Gastrocnemius medialis (tissue), 4 donors: ENCODE data around the gene ZNF92. TPM values are rescaled to one million over a fixed set of nuclear protein-coding genes. Genes with fewer than 3 reads are reported as not detected.
"Not testable (repeated sequence)": the region's sequence is repeated elsewhere in the genome, so short reads cannot be mapped to it uniquely, and the experiment has no call there.

Experiments used
- ATAC-seq, 2 donors: fragments of 150-250 bp; one replicate each; pipeline ENCODE4 v1.9.1; 2016
- DNase-seq, 2 donors: peaks; one replicate each; pipeline ENCODE4 v3.0.0-alpha.2; 2019
- H3K27ac ChIP-seq, 4 donors: fragments of 200-600 bp; sonication (generic); 1 replicate in 1 of 4; 2 replicates in 3 of 4; pipeline ENCODE4 v1.5.1; 2016 to 2018; ENCODE audit warnings: mild to moderate bottlenecking in 2 of 4, moderate library complexity in 1 of 4
- H3K27me3 ChIP-seq, 3 donors: fragments of 200-600 bp; sonication (generic) in 2 of 3; 1 replicate in 1 of 3; 2 replicates in 2 of 3; pipeline versions ENCODE4 v1.5.1 to v1.6.0; 2016 to 2019; ENCODE audit warnings: mild to moderate bottlenecking in 1 of 3, moderate library complexity in 1 of 3
- H3K36me3 ChIP-seq, 2 donors: fragments of 200-600 bp; sonication (generic) in 1 of 2; one replicate each; pipeline ENCODE4 v1.5.1; 2017 to 2018
- H3K4me1 ChIP-seq, 2 donors: fragments of 200-600 bp; sonication (generic) in 1 of 2; one replicate each; pipeline ENCODE4 v1.5.1; 2016 to 2017; ENCODE audit warnings: mild to moderate bottlenecking in 2 of 2
- H3K4me3 ChIP-seq, 4 donors: fragments of 200-600 bp; sonication (generic) in 3 of 4; 1 replicate in 1 of 4; 2 replicates in 3 of 4; pipeline ENCODE4 v1.5.1; 2016 to 2019; ENCODE audit warnings: mild to moderate bottlenecking in 2 of 4
- H3K9me3 ChIP-seq, 3 donors: fragments of 200-600 bp; sonication (generic) in 2 of 3; 1 replicate in 1 of 3; 2 replicates in 2 of 3; pipeline ENCODE4 v1.5.1; 2016 to 2019
- CTCF ChIP-seq, 5 experiments: fragments of 450-650 bp in 3 of 5; fragments of 200-600 bp in 2 of 5; sonication (generic) in 2 of 5; IDR thresholded peaks in 4 of 5; conservative IDR thresholded peaks in 1 of 5; 1 replicate in 4 of 5; 2 replicates in 1 of 5; pipeline ENCODE4 v1.5.1; 2016 to 2019; ENCODE audit warnings: antibody characterized with exemption in 5 of 5, mild to moderate bottlenecking in 3 of 5, moderate library complexity in 3 of 5
- POLR2A ChIP-seq, 2 donors: fragments of 450-650 bp; IDR thresholded peaks; one replicate each; pipeline ENCODE4 v1.6.1; 2017; ENCODE audit warnings: antibody characterized with exemption in 2 of 2, mild to moderate bottlenecking in 2 of 2, moderate library complexity in 2 of 2
- in situ Hi-C, 4 donors: fragments of 200-750 bp; cut with MboI; loops; one replicate each; pipeline versions ENCODE4 v1.15.0 to v1.8.0; 2017; ENCODE audit warnings: low sequenced_read_pairs in 4 of 4
- intact Hi-C: fragments of 100-400 bp; cut with DNase I; formaldehyde crosslinking; loops from one replicate; pipeline ENCODE4 v1.15.1; 2023; ENCODE audit warnings: low total_unique reads
- total RNA-seq, 4 donors: library from RNA; depleted of rRNA; stranded (reverse); fragments of >200 nt; gene quantifications; one replicate each; pipeline versions ENCODE4 v1.1.0 to v1.2.3, GENCODE V29; 2016

The ZNF92 gene
- total RNA-seq, 4 donors from 2014 or later, result 1.8 to 3.4 (median 2.6) TPM

- no peaks in the 10 kb centered on the region for H3K27me3 ChIP-seq
- no peak overlapping the region for H3K27ac ChIP-seq
- ATAC-seq, result no peak
- no peaks in the 10 kb centered on the region for H3K36me3 ChIP-seq
- TF ChIP-seq POLR2A (IDR thresholded peaks at IDR 0.05) (no peak), CTCF (IDR thresholded peaks at IDR 0.05 in 4 of 5, conservative IDR thresholded peaks at IDR 0.05 in 1 of 5) (no peak)
- in situ Hi-C loops, result no loop called here
- H3K4me1 ChIP-seq, result no peaks in the 10 kb centered on the region
- intact Hi-C loops, result no loop called here
- no peak overlapping the region for H3K4me3 ChIP-seq
- H3K9me3 ChIP-seq, result no peaks in the 10 kb centered on the region
- DNase-seq, result no peak
Observed at GRCh38 chr7:65342723-65343629, 30.7 kb upstream of the ZNF92 start.

GRCh38 chr7:65344541-65344940 lies 29.1 kb upstream of the ZNF92 start:
- H3K27me3 ChIP-seq, in situ Hi-C loops, H3K4me1 ChIP-seq, H3K27ac ChIP-seq, H3K4me3 ChIP-seq, ATAC-seq, H3K9me3 ChIP-seq, DNase-seq, intact Hi-C loops, H3K36me3 ChIP-seq: not testable (repeated sequence)

- DNase-seq, result no peak
- in situ Hi-C loops (no loop called here), intact Hi-C loops (no loop called here)
- ATAC-seq, result no peak
- H3K36me3 ChIP-seq, result no peaks in the 10 kb centered on the region
- H3K9me3 ChIP-seq, result no peaks in the 10 kb centered on the region
- H3K4me1 ChIP-seq, result no peaks in the 10 kb centered on the region
- no peak overlapping the region for H3K27ac ChIP-seq
- TF ChIP-seq CTCF (IDR thresholded peaks at IDR 0.05 in 4 of 5, conservative IDR thresholded peaks at IDR 0.05 in 1 of 5) (no peak), POLR2A (IDR thresholded peaks at IDR 0.05) (no peak)
- H3K27me3 ChIP-seq, result no peaks in the 10 kb centered on the region
- H3K4me3 ChIP-seq, result no peak overlapping the region
Observed at GRCh38 chr7:65354263-65354662, 19.4 kb upstream of the ZNF92 start.

GRCh38 chr7:65369843-65370242 lies 3.8 kb upstream of the ZNF92 start:
- no peaks in the 10 kb centered on the region for H3K36me3 ChIP-seq
- no peak overlapping the region for H3K27ac ChIP-seq
- no peaks in the 10 kb centered on the region for H3K9me3 ChIP-seq
- in situ Hi-C loops, result no loop called here
- no peak for DNase-seq
- ATAC-seq, result no peak
- intact Hi-C loops, result loop anchor here (5.0 to 10.0 kb wide), 3 partner anchors 333 to 805 kb away; partner anchors contain the start of genes ERV3-1 and ZNF680
- no peaks in the 10 kb centered on the region for H3K27me3 ChIP-seq
- TF ChIP-seq POLR2A (IDR thresholded peaks at IDR 0.05) (no peak), CTCF (IDR thresholded peaks at IDR 0.05 in 4 of 5, conservative IDR thresholded peaks at IDR 0.05 in 1 of 5) (no peak)
- peaks cover 6 to 8% of the 10 kb centered on the region in 2 donors for H3K4me1 ChIP-seq
- H3K4me3 ChIP-seq, result no peak overlapping the region

GRCh38 chr7:65371468-65371867 lies 2.2 kb upstream of the ZNF92 start:
- Histone ChIP-seq H3K27me3 (no peaks in the 10 kb centered on the region), H3K36me3 (peaks cover 0 to 2% of the 10 kb centered on the region in 2 donors), H3K9me3 (no peaks in the 10 kb centered on the region), H3K4me3 (no peak overlapping the region), H3K4me1 (peaks cover 10 to 14% of the 10 kb centered on the region in 2 donors), H3K27ac (no peak overlapping the region)
- no peak for TF ChIP-seq POLR2A (IDR thresholded peaks at IDR 0.05)
- TF ChIP-seq CTCF (IDR thresholded peaks at IDR 0.05 in 4 of 5, conservative IDR thresholded peaks at IDR 0.05 in 1 of 5), result no peak
- in situ Hi-C loops, result no loop called here
- ATAC-seq (no peak), DNase-seq (no peak)
- intact Hi-C loops, result loop anchor here (5.0 to 10.0 kb wide), 3 partner anchors 334 to 807 kb away; partner anchors contain the start of genes ERV3-1 and ZNF680
